K562 (cell line): Measurements from ENCODE around the gene ATG14. TPM values are rescaled to one million over a fixed set of nuclear protein-coding genes. Genes with fewer than 3 reads are reported as not detected.

Source experiments
- ATAC-seq: fragments of 200-7000 bp; cut with Tn5 transposase; 3 replicates; pipeline ENCODE4 v1.9.1; 2020; ENCODE audit warnings: moderate library complexity
- BruUV-seq: library from RNA; stranded (reverse); fragments of 400-500 nt; replicated peaks from 2 replicates; lab custom pipeline; 2021; lab: Mats Ljungman, UMichigan
- CTCF ChIA-PET: fragments of 300-600 bp; formaldehyde crosslinking; extraction: SDS; loops from one replicate; lab custom pipeline; 2021; ENCODE audit warnings: low intra/inter-chr PET ratio; lab: Yijun Ruan, JAX
- POLR2A ChIA-PET: fragments of 300-600, 350-650 bp; sonication (Branson Sonifier 250); formaldehyde crosslinking; extraction: SDS; loops from one replicate; lab custom pipeline; 2021; ENCODE audit warnings: antibody characterized with exemption, inconsistent platforms; lab: Yijun Ruan, JAX
- DNase-seq, 4 experiments: peaks; one replicate each; pipeline versions ENCODE4 v3.0.0 to v3.0.0-alpha.2; 2011 to 2018; ENCODE audit warnings: low spot score in 3 of 4, mixed read lengths in 3 of 4; ENCODE audit errors: extremely low read depth in 1 of 4
- FAIRE-seq: peaks from 2 replicates; lab custom pipeline; 2011; peaks lifted over from hg19 to GRCh38; lab: Jason Lieb, UNC
- H2AFZ ChIP-seq: 2 replicates; pipeline ENCODE4 v1.6.0; 2011; ENCODE audit warnings: low read depth, low read length, control low read depth, inconsistent platforms
- H3K27ac ChIP-seq: fragments of 200-600 bp; 3 replicates; pipeline ENCODE4 v1.8.0; 2011; ENCODE audit warnings: low read depth, mild to moderate bottlenecking, control low read depth, inconsistent platforms, low read length, moderate library complexity, mixed read lengths; ENCODE audit errors: extremely low read depth
- H3K27me3 ChIP-seq, 2 experiments: fragments of 300-600 bp in 1 of 2; 2 replicates in 1 of 2; 3 replicates in 1 of 2; pipeline versions ENCODE4 v1.6.0 to v1.8.0; 2011; ENCODE audit warnings: inconsistent platforms in 2 of 2, low read length in 2 of 2, mild to moderate bottlenecking in 1 of 2, mixed read lengths in 1 of 2, moderate library complexity in 1 of 2; ENCODE audit not compliant: control insufficient read depth in 2 of 2, insufficient read depth in 2 of 2
- H3K36me3 ChIP-seq: fragments of 300-600 bp; 3 replicates; pipeline ENCODE4 v1.8.0; 2011; ENCODE audit warnings: mild to moderate bottlenecking, low read length, inconsistent platforms; ENCODE audit not compliant: control insufficient read depth, insufficient read depth
- H3K4me1 ChIP-seq, 2 experiments: fragments of 200-600 bp in 1 of 2; replicated peaks in 1 of 2; 2 replicates in 1 of 2; 3 replicates in 1 of 2; pipeline versions ENCODE4 v1.5.1 to v1.8.0; 2011; ENCODE audit warnings: inconsistent platforms in 2 of 2, low read length in 2 of 2, mild to moderate bottlenecking in 1 of 2, mixed read lengths in 1 of 2, moderate library complexity in 1 of 2; ENCODE audit not compliant: control insufficient read depth in 2 of 2, insufficient read depth in 2 of 2
- H3K4me2 ChIP-seq: 2 replicates; pipeline ENCODE4 v1.6.1; 2011; ENCODE audit warnings: low read length, control low read depth, inconsistent platforms, mixed read lengths; ENCODE audit not compliant: insufficient read depth
- H3K4me3 ChIP-seq: fragments of 200-600 bp; sonication (generic), shearing (Covaris generic); 2 replicates; pipeline ENCODE4 v1.5.1; 2016; ENCODE audit warnings: control low read depth, inconsistent platforms
- H3K79me2 ChIP-seq: fragments of 200-600 bp; 3 replicates; pipeline ENCODE4 v1.8.0; 2011; ENCODE audit warnings: low read length, inconsistent platforms; ENCODE audit not compliant: control insufficient read depth, insufficient read depth
- H3K9ac ChIP-seq, 2 experiments: 2 replicates each; pipeline versions ENCODE4 v1.6.0 to v1.6.1; 2011; ENCODE audit warnings: low read depth in 2 of 2, low read length in 2 of 2, control low read depth in 1 of 2, inconsistent platforms in 1 of 2, mild to moderate bottlenecking in 1 of 2, mixed read lengths in 1 of 2; ENCODE audit not compliant: insufficient read depth in 1 of 2
- H3K9me1 ChIP-seq: one replicate; pipeline ENCODE4 v1.6.0; 2011; ENCODE audit warnings: inconsistent platforms, mild to moderate bottlenecking, low read length, moderate library complexity; ENCODE audit not compliant: control insufficient read depth, insufficient read depth
- H3K9me3 ChIP-seq: replicated peaks from 2 replicates; pipeline ENCODE4 v1.5.1; 2011; ENCODE audit warnings: low read depth, low read length, inconsistent platforms; ENCODE audit not compliant: control insufficient read depth, insufficient read depth
- H4K20me1 ChIP-seq: replicated peaks from 2 replicates; pipeline ENCODE4 v1.6.1; 2011; ENCODE audit warnings: low read length, inconsistent platforms, mixed read lengths; ENCODE audit not compliant: control insufficient read depth, insufficient read depth
- ARID2 ChIP-seq: fragments of 450-650 bp; IDR thresholded peaks from 2 replicates; pipeline ENCODE4 v1.6.1; 2017; ENCODE audit warnings: antibody characterized with exemption, mild to moderate bottlenecking
- EGR1 ChIP-seq: fragments of 450-650 bp; conservative IDR thresholded peaks from 2 replicates; pipeline ENCODE4 v1.6.1; 2017; ENCODE audit warnings: mild to moderate bottlenecking
- ESRRA ChIP-seq: fragments of 450-650 bp; IDR thresholded peaks from 2 replicates; pipeline ENCODE4 v1.6.1; 2014; ENCODE audit warnings: low read depth, mild to moderate bottlenecking, moderate library complexity, borderline replicate concordance
- FIP1L1 ChIP-seq: fragments of 200-400 bp; formaldehyde crosslinking; IDR thresholded peaks from 2 replicates; pipeline ENCODE4 v1.6.1; 2018; ENCODE audit warnings: mild to moderate bottlenecking, low read depth, low read length; ENCODE audit not compliant: poor library complexity, severe bottlenecking
- GTF2E2 ChIP-seq: fragments of 200-800 bp; sonication (Bioruptor generic); IDR thresholded peaks from 2 replicates; pipeline ENCODE4 v1.6.1; 2016; ENCODE audit warnings: missing genetic modification characterization, missing compliant biosample characterization
- HLTF ChIP-seq: fragments of 450-650 bp; IDR thresholded peaks from 2 replicates; pipeline ENCODE4 v1.6.1; 2016
- POU5F1 ChIP-seq: fragments of 150-350 bp; IDR thresholded peaks from 2 replicates; pipeline ENCODE4 v1.6.1; 2014; ENCODE audit warnings: borderline replicate concordance, low read length, low read depth, mild to moderate bottlenecking; ENCODE audit not compliant: partially characterized antibody
- PYGO2 ChIP-seq: fragments of 450-650 bp; IDR thresholded peaks from 2 replicates; pipeline ENCODE4 v1.6.1; 2016; ENCODE audit warnings: mild to moderate bottlenecking, missing genetic modification characterization, moderate library complexity, missing compliant biosample characterization
- RBFOX2 ChIP-seq: fragments of 200-400 bp; formaldehyde crosslinking; IDR thresholded peaks from 2 replicates; pipeline ENCODE4 v1.6.1; 2017; ENCODE audit warnings: low read depth, mild to moderate bottlenecking, low read length, moderate library complexity
- RFX1 ChIP-seq: fragments of 450-650 bp; IDR thresholded peaks from 2 replicates; pipeline ENCODE4 v1.6.1; 2016; ENCODE audit warnings: mild to moderate bottlenecking, moderate library complexity
- SAFB2 ChIP-seq: fragments of 200-400 bp; formaldehyde crosslinking; IDR thresholded peaks from 2 replicates; pipeline ENCODE4 v1.6.1; 2018; ENCODE audit warnings: borderline replicate concordance, low read length, low read depth, moderate library complexity; ENCODE audit not compliant: severe bottlenecking
- SMARCA5 ChIP-seq: fragments of 450-650 bp; IDR thresholded peaks from 2 replicates; pipeline ENCODE4 v1.6.1; 2016
- SRSF3 ChIP-seq: fragments of 200-400 bp; formaldehyde crosslinking; IDR thresholded peaks from 2 replicates; pipeline ENCODE4 v1.6.1; 2016; ENCODE audit warnings: mild to moderate bottlenecking, low read length, moderate library complexity; ENCODE audit not compliant: insufficient read depth
- ZNF224 ChIP-seq: sonication (generic); formaldehyde crosslinking; IDR thresholded peaks from 2 replicates; pipeline ENCODE4 v1.8.0; 2022; ENCODE audit warnings: mild to moderate bottlenecking, missing genetic modification reagents
- ZZZ3 ChIP-seq: fragments of 450-650 bp; IDR thresholded peaks from 2 replicates; pipeline ENCODE4 v1.6.1; 2016; ENCODE audit warnings: antibody characterized with exemption, mild to moderate bottlenecking, moderate library complexity
- WGBS: fragments of 100-300 bp; shearing (Covaris generic); methylation state at CpG from one replicate; pipeline ENCODE4 v1.1.6; 2016; ENCODE audit warnings: low coverage, mixed read lengths; ENCODE audit not compliant: insufficient coverage; ENCODE audit errors: missing lambda C conversion rate; 5-methylcytosine and 5-hydroxymethylcytosine counted together
- in situ Hi-C: fragments of 300-500 bp; cut with MboI; formaldehyde crosslinking; loops from 4 replicates; pipeline ENCODE4 v1.15.0; 2018; ENCODE audit warnings: inconsistent platforms, mixed read lengths
- intact Hi-C: fragments of 100-400 bp; cut with micrococcal nuclease; formaldehyde crosslinking; loops from 2 replicates; pipeline ENCODE4 v1.14.2; 2022
- polyA plus RNA-seq, 8 experiments: library from polyadenylated mRNA; depleted of rRNA in 4 of 8; stranded (reverse) in 5 of 8; unstranded in 3 of 8; fragments of >200 nt; fragmentation: Nextera tagmentation in 2 of 8; fragmentation: Illumina TruSeq in 1 of 8; extraction: Ambion mirVana in 2 of 8; extraction: Trizol in 1 of 8; gene quantifications; 2 replicates each; pipeline versions ENCODE4 v1.2.1 to v1.2.3, GENCODE V29; 2011 to 2014; ENCODE audit warnings: inconsistent platforms in 1 of 8, missing spikeins in 1 of 8
- total RNA-seq, 7 experiments: library from RNA; depleted of rRNA in 6 of 7; stranded (reverse); fragments of >200 nt in 6 of 7; fragmentation: Illumina TruSeq in 2 of 7; extraction: Trizol in 2 of 7; gene quantifications; 2 replicates each; pipeline versions ENCODE4 v1.2.1 to v1.2.3, GENCODE V29; 2011 to 2021; ENCODE audit warnings: low replicate concordance in 1 of 7
- TF ChIP-seq, protein P1 (sequence below): fragments of 450-650 bp; IDR thresholded peaks from 2 replicates; pipeline ENCODE4 v1.6.1; 2016; ENCODE audit warnings: low read depth, mild to moderate bottlenecking, moderate library complexity
- TF ChIP-seq, protein P2 (sequence below): sonication (generic); formaldehyde crosslinking; IDR thresholded peaks from 2 replicates; pipeline ENCODE4 v1.8.1; 2023; ENCODE audit warnings: mild to moderate bottlenecking, missing genetic modification reagents

Gene ATG14
- total and polyA plus RNA-seq, 9 of the 15 experiments (the other 6 are each of a cell fraction or from before 2014, with no cell fraction given) = 0.55 to 4.2 (median 3.5) TPM

DNA sequence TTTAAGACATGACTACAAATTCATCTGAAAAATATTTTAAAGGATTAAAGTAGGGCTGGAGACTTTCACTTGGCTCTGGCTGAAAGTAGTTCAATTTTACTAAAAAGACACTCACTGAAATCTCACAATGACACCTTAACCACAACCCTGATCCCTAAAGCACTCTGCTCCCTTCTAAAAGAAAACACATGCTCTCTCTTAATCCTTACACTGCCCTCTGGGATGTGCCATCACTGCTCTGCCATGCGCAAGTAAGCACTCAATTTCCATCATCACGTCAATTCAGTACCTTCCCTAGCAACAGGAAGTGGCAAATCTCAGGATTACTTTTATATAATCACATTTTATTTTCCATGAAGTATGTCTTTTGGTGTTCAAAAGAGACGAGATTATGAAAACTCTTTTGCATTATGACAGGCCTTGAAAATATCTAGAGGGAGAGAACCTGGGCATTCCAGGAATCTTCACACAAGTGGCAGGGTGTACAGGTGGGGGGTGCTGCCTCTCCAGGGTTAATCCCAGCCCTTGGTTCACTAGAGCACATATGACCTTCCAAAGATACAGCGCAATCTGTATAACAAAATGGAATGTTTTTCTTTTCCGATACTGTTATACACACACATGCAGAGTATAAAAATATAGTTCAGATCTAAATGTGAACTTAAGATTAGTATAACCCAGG lies 7.3 kb downstream of the ATG14 start:
- Histone ChIP-seq H4K20me1 (no peaks in the 10 kb centered on the region), H3K4me2 (no peak overlapping the region), H3K79me2 (peaks cover 26% of the 10 kb centered on the region), H3K9ac (no peak overlapping the region), H3K9me3 (no peaks in the 10 kb centered on the region), H3K4me1 (peaks cover 0 to 4% of the 10 kb centered on the region in 2 experiments; a peak in 2 of 5 replicates), H3K27ac (no peak overlapping the region), H3K9me1 (no peaks in the 10 kb centered on the region), H3K27me3 (no peaks in the 10 kb centered on the region), H2AFZ (no peak overlapping the region), H3K4me3 (no peak overlapping the region), H3K36me3 (no peaks in the 10 kb centered on the region)
- no peak for FAIRE-seq
- no TSS peak for BruUV-seq
- in situ Hi-C loops = no loop called here
- intact Hi-C loops = no loop called here
- no peak for DNase-seq
- ChIA-PET POLR2A (no interaction called here), CTCF (no interaction called here)
- TF ChIP-seq EGR1 (no peak), POU5F1 (no peak), FIP1L1 (no peak), ARID2 (no peak), ZZZ3 (no peak), RBFOX2 (no peak), HLTF (no peak), SAFB2 (no peak), PYGO2 (tag) (no peak), SRSF3 (no peak), SMARCA5 (no peak), RFX1 (no peak), GTF2E2 (tag) (no peak), ESRRA (no peak), ZNF224 (CRISPR knock-in tag) (no peak)
- TF ChIP-seq, protein P1, sequence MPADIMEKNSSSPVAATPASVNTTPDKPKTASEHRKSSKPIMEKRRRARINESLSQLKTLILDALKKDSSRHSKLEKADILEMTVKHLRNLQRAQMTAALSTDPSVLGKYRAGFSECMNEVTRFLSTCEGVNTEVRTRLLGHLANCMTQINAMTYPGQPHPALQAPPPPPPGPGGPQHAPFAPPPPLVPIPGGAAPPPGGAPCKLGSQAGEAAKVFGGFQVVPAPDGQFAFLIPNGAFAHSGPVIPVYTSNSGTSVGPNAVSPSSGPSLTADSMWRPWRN = no peak
- TF ChIP-seq, protein P2, sequence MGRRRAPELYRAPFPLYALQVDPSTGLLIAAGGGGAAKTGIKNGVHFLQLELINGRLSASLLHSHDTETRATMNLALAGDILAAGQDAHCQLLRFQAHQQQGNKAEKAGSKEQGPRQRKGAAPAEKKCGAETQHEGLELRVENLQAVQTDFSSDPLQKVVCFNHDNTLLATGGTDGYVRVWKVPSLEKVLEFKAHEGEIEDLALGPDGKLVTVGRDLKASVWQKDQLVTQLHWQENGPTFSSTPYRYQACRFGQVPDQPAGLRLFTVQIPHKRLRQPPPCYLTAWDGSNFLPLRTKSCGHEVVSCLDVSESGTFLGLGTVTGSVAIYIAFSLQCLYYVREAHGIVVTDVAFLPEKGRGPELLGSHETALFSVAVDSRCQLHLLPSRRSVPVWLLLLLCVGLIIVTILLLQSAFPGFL (CRISPR knock-in tag) = no peak
- ATAC-seq = no peak
- 77% methylated on average over 5 of the region's 5 CpGs for WGBS
